NCI-H2081 treated with DMSO at 0.1 percent for 48 hours (cell line): ENCODE measurements around the gene ATP2A3.

Experiments used
- DNase-seq: peaks from one replicate; lab custom pipeline; 2025; lab: John Stamatoyannopoulos, UW

ATP2A3 gene

GRCh38 chr17:3972931-3973330, 8.7 kb upstream of the ATP2A3 start:
- no peak for DNase-seq

- DNase-seq = no peak
These were observed 8.1 kb upstream of the ATP2A3 start for GRCh38 chr17:3972281-3972731.

- DNase-seq = no peak
These were observed 6.4 kb upstream of the ATP2A3 start for GRCh38 chr17:3970668-3971067.

GRCh38 chr17:3969963-3970362, 5.7 kb upstream of the ATP2A3 start:
- no peak for DNase-seq

- no peak for DNase-seq
These were observed 4.8 kb upstream of the ATP2A3 start for GRCh38 chr17:3968886-3969524.

- no peak for DNase-seq
These were observed 3.8 kb upstream of the ATP2A3 start for GRCh38 chr17:3968015-3968414.

- DNase-seq = no peak
These were observed 2.6 kb upstream of the ATP2A3 start for GRCh38 chr17:3966720-3967363.

GRCh38 chr17:3965118-3965800, 1.0 kb upstream of the ATP2A3 start:
- DNase-seq = no peak

GRCh38 chr17:3963237-3964201, 718 bp downstream of the ATP2A3 start:
- DNase-seq = no peak

- no peak for DNase-seq
These were observed 1.3 kb downstream of the ATP2A3 start for GRCh38 chr17:3962965-3963236.

GRCh38 chr17:3962217-3962964, 1.8 kb downstream of the ATP2A3 start:
- no peak for DNase-seq

- DNase-seq = no peak
These were observed 2.6 kb downstream of the ATP2A3 start for GRCh38 chr17:3961564-3962047.

GRCh38 chr17:3960764-3961163, 3.5 kb downstream of the ATP2A3 start:
- DNase-seq = no peak

GRCh38 chr17:3959921-3960601, 4.2 kb downstream of the ATP2A3 start:
- no peak for DNase-seq

- peak; percentile 61 for DNase-seq
These were observed 4.8 kb downstream of the ATP2A3 start for GRCh38 chr17:3959295-3959899.

GRCh38 chr17:3957735-3958599, 6.3 kb downstream of the ATP2A3 start:
- no peak for DNase-seq

GRCh38 chr17:3956983-3957382, 7.3 kb downstream of the ATP2A3 start:
- peak; percentile 84 for DNase-seq

- DNase-seq = no peak
These were observed 7.8 kb downstream of the ATP2A3 start for GRCh38 chr17:3956327-3956957.

- no peak for DNase-seq
These were observed 8.6 kb downstream of the ATP2A3 start for GRCh38 chr17:3955673-3955988.
